ENCODE measurements around the gene THUMPD2.
A peak's percentile ranks its signal among the peaks of the same experiment; 100 is the strongest.

Gene THUMPD2

GRCh38 chr2:39780825-39781600 lies 2.0 kb upstream of the THUMPD2 start:
- no peaks in the 10 kb centered on the region for H3K9me2 ChIP-seq (replicated peaks; ENCODE audit: low read depth, low read length)
- peaks cover 7% of the 10 kb centered on the region; the same call in 1 of the 2 replicates for H3F3A ChIP-seq (ENCODE audit: low read depth)
- peaks cover 30% of the 10 kb centered on the region for H3K79me2 ChIP-seq (ENCODE audit: insufficient read depth, low read length)
- H4K20me1 ChIP-seq (ENCODE audit: insufficient read depth, low read length, poor library complexity, severe bottlenecking), result peaks cover 17% of the 10 kb centered on the region
- peak overlapping the region; percentile 44 for H2AFZ ChIP-seq (ENCODE audit: low read length)
- no peaks in the 10 kb centered on the region for H3K27me3 ChIP-seq (ENCODE audit: insufficient read depth, low read length, poor library complexity, severe bottlenecking)
- no peaks in the 10 kb centered on the region for H3K36me3 ChIP-seq (ENCODE audit: insufficient read depth, low read length)
- H3K9ac ChIP-seq (ENCODE audit: low read depth, low read length, poor library complexity, severe bottlenecking), result peak overlapping the region; percentile 69
- TF ChIP-seq CTCF (conservative IDR thresholded peaks at IDR 0.05; ENCODE audit: low read length) (no peak), EZH2phosphoT487 (IDR thresholded peaks at IDR 0.05; ENCODE audit: borderline replicate concordance) (no peak)
- peaks cover 62% of the 10 kb centered on the region for H3K4me1 ChIP-seq (ENCODE audit: insufficient read depth, low read length, poor library complexity, severe bottlenecking)
- no peaks in the 10 kb centered on the region for H3K9me3 ChIP-seq (ENCODE audit: insufficient read depth, low read depth, low read length)
- peak overlapping the region; percentile 71 for H3K4me3 ChIP-seq (ENCODE audit: low read length, poor library complexity, severe bottlenecking)
- peak overlapping the region; percentile 86 for H3K4me2 ChIP-seq (ENCODE audit: low read depth, low read length, poor library complexity, severe bottlenecking)

GRCh38 chr2:39779927-39780326 lies 869 bp upstream of the THUMPD2 start:
- peaks cover 41% of the 10 kb centered on the region for H3K79me2 ChIP-seq (ENCODE audit: insufficient read depth, low read length)
- peaks cover 7% of the 10 kb centered on the region; the same call in 1 of the 2 replicates for H3F3A ChIP-seq (ENCODE audit: low read depth)
- H3K9me2 ChIP-seq (replicated peaks; ENCODE audit: low read depth, low read length), result no peaks in the 10 kb centered on the region
- H3K9me3 ChIP-seq (ENCODE audit: insufficient read depth, low read depth, low read length), result no peaks in the 10 kb centered on the region
- peaks cover 21% of the 10 kb centered on the region for H4K20me1 ChIP-seq (ENCODE audit: insufficient read depth, low read length, poor library complexity, severe bottlenecking)
- no peaks in the 10 kb centered on the region for H3K27me3 ChIP-seq (ENCODE audit: insufficient read depth, low read length, poor library complexity, severe bottlenecking)
- H3K36me3 ChIP-seq (ENCODE audit: insufficient read depth, low read length), result no peaks in the 10 kb centered on the region
- peak overlapping the region; percentile 79 for H3K4me3 ChIP-seq (ENCODE audit: low read length, poor library complexity, severe bottlenecking)
- peaks cover 69% of the 10 kb centered on the region for H3K4me1 ChIP-seq (ENCODE audit: insufficient read depth, low read length, poor library complexity, severe bottlenecking)
- H2AFZ ChIP-seq (ENCODE audit: low read length), result 0 out of 2 replicates have a peak overlapping the region, but pooled peaks have one; percentile 88
- peak overlapping the region; percentile 69 for H3K9ac ChIP-seq (ENCODE audit: low read depth, low read length, poor library complexity, severe bottlenecking)
- TF ChIP-seq EZH2phosphoT487 (IDR thresholded peaks at IDR 0.05; ENCODE audit: borderline replicate concordance) (no peak), CTCF (conservative IDR thresholded peaks at IDR 0.05; ENCODE audit: low read length) (no peak)
- peak overlapping the region; percentile 86 for H3K4me2 ChIP-seq (ENCODE audit: low read depth, low read length, poor library complexity, severe bottlenecking)

GRCh38 chr2:39779341-39779851 lies 338 bp upstream of the THUMPD2 start:
- peaks cover 74% of the 10 kb centered on the region for H3K4me1 ChIP-seq (ENCODE audit: insufficient read depth, low read length, poor library complexity, severe bottlenecking)
- H2AFZ ChIP-seq (ENCODE audit: low read length), result peak overlapping the region; percentile 88; the same call in 1 of the 2 replicates
- peaks cover 26% of the 10 kb centered on the region for H4K20me1 ChIP-seq (ENCODE audit: insufficient read depth, low read length, poor library complexity, severe bottlenecking)
- no peaks in the 10 kb centered on the region for H3K9me3 ChIP-seq (ENCODE audit: insufficient read depth, low read depth, low read length)
- no peaks in the 10 kb centered on the region for H3K27me3 ChIP-seq (ENCODE audit: insufficient read depth, low read length, poor library complexity, severe bottlenecking)
- H3K36me3 ChIP-seq (ENCODE audit: insufficient read depth, low read length), result no peaks in the 10 kb centered on the region
- peak overlapping the region; percentile 86 for H3K4me2 ChIP-seq (ENCODE audit: low read depth, low read length, poor library complexity, severe bottlenecking)
- H3K4me3 ChIP-seq (ENCODE audit: low read length, poor library complexity, severe bottlenecking), result peak overlapping the region; percentile 79
- peaks cover 7% of the 10 kb centered on the region; the same call in 1 of the 2 replicates for H3F3A ChIP-seq (ENCODE audit: low read depth)
- H3K9me2 ChIP-seq (replicated peaks; ENCODE audit: low read depth, low read length), result no peaks in the 10 kb centered on the region
- H3K9ac ChIP-seq (ENCODE audit: low read depth, low read length, poor library complexity, severe bottlenecking), result peak overlapping the region; percentile 84
- TF ChIP-seq EZH2phosphoT487 (IDR thresholded peaks at IDR 0.05; ENCODE audit: borderline replicate concordance) (no peak), CTCF (conservative IDR thresholded peaks at IDR 0.05; ENCODE audit: low read length) (no peak)
- H3K79me2 ChIP-seq (ENCODE audit: insufficient read depth, low read length), result peaks cover 46% of the 10 kb centered on the region
